ENCODE results near the gene NLRP6. TPM values are rescaled to one million over a fixed set of nuclear protein-coding genes. Genes with fewer than 3 reads are reported as not detected.

Gene NLRP6
- total RNA-seq, 4 donors from 2014 or later: 0.19 to 1.9 (median 0.66) TPM; not detected in 1

DNA sequence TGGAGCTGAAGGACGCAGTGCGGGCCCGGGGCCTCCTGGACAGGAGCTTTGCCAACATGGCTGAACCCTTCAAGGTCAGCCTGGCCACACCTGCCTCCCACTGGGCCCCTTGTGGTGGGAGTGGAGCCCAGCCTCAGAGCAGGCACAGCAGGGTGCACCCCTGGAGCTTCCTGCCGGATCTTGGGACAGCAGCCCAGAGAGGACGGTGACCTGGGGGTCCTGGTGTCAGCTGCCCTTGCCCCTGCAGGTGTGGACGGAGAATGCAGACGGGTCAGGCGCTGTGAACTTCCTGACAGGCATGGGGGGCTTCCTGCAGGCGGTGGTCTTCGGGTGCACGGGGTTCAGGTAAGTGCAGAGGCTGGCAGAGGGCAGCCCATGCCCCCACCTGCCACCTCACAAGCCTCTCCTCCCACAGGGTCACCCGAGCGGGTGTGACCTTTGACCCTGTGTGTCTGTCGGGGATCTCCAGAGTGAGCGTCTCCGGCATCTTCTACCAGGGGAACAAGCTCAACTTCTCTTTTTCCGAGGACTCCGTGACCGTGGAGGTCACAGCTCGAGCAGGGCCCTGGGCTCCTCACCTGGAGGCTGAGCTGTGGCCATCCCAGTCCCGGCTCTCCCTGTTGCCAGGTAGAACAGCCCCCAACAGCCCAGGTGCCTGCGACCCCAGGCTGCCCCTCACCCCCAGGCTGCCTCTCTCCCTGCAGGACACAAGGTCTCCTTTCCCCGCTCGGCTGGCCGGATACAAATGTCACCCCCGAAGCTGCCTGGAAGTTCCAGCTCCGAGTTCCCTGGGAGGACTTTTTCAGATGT is 15.8 kb downstream of the NLRP6 start:
- TF ChIP-seq, protein P1, sequence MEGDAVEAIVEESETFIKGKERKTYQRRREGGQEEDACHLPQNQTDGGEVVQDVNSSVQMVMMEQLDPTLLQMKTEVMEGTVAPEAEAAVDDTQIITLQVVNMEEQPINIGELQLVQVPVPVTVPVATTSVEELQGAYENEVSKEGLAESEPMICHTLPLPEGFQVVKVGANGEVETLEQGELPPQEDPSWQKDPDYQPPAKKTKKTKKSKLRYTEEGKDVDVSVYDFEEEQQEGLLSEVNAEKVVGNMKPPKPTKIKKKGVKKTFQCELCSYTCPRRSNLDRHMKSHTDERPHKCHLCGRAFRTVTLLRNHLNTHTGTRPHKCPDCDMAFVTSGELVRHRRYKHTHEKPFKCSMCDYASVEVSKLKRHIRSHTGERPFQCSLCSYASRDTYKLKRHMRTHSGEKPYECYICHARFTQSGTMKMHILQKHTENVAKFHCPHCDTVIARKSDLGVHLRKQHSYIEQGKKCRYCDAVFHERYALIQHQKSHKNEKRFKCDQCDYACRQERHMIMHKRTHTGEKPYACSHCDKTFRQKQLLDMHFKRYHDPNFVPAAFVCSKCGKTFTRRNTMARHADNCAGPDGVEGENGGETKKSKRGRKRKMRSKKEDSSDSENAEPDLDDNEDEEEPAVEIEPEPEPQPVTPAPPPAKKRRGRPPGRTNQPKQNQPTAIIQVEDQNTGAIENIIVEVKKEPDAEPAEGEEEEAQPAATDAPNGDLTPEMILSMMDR (IDR thresholded peaks at IDR 0.05; ENCODE audit: low read depth): no peak

DNA sequence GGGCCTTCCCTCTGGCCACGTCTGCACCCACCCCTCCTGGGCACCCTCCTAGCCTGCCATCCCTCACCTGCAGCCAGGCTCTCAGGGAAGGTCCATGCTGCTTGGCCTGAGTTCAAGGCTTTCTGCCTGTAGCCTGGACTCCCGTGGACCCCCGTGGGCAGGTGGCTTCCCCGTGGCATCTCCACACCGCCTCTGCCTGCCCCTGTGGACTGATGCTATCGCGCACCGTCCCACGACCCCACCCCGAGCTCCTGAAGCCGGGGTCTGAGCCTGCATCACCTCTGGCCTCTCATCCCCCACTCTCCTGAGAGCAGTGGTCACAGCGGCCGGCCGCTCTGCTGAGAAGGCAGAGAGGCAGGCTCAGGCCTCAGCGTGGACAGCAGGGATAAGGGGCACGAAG is 16.6 kb downstream of the NLRP6 start:
- TF ChIP-seq, protein P1 (IDR thresholded peaks at IDR 0.05; ENCODE audit: low read depth): no peak

DNA sequence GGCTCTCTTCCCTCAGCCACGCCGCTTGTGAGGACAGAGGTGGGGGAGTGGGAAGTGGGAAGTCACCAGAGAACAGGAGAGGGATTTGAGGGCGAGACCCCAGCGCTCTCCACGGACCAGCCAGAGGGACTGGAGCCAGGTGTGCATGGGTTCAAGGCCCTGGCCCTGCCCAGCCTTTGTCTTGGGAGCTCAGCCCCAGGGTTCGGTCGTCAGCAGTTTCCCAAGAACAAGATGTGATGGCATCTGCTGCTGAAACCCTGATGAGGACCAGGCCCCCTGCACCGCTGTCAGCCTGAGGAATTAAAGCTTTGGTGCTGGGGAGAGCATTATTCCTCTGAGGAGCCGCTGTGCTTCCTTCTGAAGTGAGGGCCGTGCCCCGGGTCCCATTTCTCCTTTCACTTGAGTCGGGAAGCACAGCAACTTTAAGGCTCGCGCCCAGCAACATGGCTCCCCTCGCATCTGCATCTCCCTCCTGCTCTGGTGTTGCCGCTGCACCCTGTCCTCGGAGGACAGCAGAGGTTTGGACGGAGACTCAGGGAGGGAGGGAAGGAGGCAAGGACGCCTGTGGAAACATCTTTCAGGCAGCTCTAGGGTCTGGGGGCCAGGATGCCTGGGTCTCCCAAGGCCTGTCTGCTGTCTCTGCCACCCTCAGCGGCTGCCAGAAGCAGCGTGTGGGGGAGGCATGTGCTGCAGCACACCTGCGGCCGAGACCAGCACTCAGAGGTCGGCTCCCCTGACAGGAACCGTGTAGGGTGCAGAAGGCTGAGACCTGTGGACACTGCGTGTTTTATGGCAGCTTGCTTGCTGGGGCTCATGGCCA is 17.4 kb downstream of the NLRP6 start:
- TF ChIP-seq, protein P1 (IDR thresholded peaks at IDR 0.05; ENCODE audit: low read depth): no peak

DNA sequence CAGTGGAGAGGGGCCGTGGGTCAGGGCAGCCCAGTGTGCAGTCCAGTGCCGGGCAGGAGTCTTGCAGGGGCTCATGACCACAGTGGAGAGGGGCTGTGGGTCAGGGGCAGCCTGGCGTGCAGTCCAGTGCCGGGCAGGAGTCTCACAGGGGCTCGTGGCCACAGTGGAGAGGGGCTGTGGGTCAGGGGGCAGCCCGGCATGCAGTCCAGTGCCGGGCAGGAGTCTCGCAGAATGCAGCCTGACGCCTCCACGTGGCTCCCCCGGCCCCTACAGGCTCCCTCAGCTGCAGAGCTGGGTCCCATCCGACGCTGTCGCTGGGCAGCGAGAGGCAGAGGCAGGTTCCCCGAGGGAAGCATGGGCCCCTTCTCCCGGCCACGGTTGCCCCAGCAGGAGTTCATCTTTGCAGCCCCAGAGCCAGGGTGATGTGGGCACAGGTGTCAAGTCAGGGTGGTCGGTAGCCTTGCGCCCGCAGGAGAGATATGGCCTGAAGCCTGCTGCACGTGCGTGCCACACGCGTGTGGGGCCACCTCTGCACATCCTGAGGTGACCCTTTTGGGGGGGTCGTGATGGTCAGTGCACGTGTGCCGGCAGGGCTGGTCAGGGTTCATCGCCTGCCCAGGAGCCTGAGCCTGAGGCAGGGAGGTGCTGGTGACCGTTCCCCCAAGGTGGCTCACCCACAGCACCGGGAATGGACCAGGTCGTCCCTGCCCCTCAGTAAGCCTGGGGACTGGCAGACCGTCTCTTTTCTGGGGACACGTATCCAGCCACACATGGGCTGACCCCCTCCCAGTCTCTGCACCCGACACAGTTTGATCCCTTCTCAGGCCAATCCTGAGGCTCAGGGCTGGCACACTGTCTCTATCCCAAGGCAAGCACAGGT is 18.2 kb downstream of the NLRP6 start:
- TF ChIP-seq, protein P1 (IDR thresholded peaks at IDR 0.05; ENCODE audit: low read depth): no peak

DNA sequence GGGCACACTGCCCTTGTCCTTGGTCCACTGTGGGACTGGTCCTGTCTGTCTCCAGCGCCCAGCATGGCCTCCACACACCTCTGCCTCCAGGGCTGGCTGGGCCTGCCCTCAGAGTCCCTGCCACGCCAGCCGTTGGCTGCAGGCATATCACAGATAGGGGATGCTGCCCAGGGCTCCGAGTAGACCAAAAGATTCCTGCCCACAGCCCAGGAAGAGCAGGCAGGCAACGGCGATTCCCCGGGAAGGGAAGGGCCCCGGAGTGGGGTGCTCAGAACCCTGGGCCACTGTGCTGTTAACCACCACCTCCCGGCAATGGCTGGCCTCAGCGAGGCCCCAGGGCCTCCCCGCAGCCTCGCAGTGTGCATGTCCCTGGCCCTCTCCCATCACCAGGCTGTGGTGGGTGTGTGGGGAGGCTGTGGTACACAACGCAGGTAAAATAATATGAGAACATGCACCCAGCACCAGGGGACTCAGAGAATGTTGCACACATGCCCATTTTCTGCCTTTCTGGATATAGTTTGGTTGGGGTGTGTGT is 18.9 kb downstream of the NLRP6 start:
- TF ChIP-seq, protein P1 (IDR thresholded peaks at IDR 0.05; ENCODE audit: low read depth): no peak

DNA sequence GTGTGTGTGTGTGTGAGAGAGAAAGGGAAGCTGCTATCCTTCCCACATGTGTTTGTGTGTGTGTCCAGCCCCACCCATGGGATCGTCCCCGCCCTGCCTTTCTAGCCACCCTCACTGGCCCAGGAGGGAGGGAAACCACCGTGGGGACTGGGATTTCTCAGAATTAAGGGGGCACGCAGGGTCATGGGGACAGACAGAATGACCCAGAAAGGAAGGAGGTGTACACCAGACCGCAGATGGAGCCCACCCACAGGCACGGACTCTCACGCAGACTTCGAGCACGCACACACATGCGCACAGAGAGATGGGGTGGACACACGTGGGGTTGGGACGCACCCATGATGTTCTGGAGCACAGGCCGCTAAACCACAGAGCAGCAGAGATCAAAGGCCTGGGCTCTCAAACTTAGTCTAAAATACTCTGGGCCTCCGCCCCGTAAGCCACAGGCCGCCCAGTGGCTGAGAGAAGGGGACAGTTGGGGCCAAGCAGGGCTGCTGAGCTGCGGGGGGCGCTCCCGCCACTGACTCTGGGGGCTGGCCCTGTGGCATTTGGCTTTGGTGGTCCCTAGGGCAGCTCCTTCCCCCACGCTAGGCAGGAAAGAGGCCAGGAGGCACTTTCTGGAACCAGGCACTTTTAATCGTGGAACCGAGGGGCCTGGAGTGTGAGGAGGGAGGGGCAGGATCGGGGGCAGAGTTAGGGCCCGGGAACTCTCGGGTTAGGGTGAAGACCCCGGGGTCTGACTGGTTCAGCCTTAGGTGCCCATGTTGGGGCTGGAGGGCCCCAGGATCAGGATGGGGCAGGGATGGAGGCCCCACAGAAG is 19.6 kb downstream of the NLRP6 start:
- TF ChIP-seq, protein P1 (IDR thresholded peaks at IDR 0.05; ENCODE audit: low read depth): no peak
